ENCODE measurements around the gene LDB3. TPM values are rescaled to one million over a fixed set of nuclear protein-coding genes. Genes with fewer than 3 reads are reported as not detected.

The LDB3 gene
- total RNA-seq, 4 donors from 2014 or later: 0.44 to 3.2 (median 0.98) TPM; not detected in 1

DNA sequence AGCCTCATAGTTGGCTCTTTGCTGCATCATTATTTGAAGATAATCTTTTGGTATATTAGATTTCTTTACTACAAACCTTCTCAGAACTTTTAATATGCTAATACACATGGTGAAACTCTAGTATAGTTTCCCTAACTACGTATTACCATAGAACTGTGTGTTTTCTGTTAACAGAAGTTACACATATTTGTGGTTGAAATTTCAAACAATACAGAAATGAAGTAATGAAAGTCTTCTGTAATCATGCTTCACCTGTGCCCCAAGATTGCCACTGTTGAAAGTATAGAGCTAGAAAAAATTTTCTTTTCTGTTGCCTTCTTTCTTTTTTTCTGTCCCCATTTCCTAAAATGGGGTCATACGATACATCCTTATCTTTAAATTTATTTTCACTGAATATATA, 97.2 kb downstream of the LDB3 start:
- Histone ChIP-seq H3K27ac (no peak overlapping the region), H3K27me3 (no peaks in the 10 kb centered on the region), H3K4me1 (peaks cover 23% of the 10 kb centered on the region), H3K9me3 (no peaks in the 10 kb centered on the region), H3K4me3 (no peak overlapping the region), H3K36me3 (no peaks in the 10 kb centered on the region)
- 79% methylated on average over 2 of the region's 2 CpGs for WGBS
- no peak for DNase-seq (ENCODE audit: low spot score in 2 of 2)
- TF ChIP-seq POLR2A (IDR thresholded peaks at IDR 0.05) (no peak), POLR2AphosphoS5 (IDR thresholded peaks at IDR 0.05) (no peak), EP300 (IDR thresholded peaks at IDR 0.05) (no peak)
- TF ChIP-seq, protein P1, sequence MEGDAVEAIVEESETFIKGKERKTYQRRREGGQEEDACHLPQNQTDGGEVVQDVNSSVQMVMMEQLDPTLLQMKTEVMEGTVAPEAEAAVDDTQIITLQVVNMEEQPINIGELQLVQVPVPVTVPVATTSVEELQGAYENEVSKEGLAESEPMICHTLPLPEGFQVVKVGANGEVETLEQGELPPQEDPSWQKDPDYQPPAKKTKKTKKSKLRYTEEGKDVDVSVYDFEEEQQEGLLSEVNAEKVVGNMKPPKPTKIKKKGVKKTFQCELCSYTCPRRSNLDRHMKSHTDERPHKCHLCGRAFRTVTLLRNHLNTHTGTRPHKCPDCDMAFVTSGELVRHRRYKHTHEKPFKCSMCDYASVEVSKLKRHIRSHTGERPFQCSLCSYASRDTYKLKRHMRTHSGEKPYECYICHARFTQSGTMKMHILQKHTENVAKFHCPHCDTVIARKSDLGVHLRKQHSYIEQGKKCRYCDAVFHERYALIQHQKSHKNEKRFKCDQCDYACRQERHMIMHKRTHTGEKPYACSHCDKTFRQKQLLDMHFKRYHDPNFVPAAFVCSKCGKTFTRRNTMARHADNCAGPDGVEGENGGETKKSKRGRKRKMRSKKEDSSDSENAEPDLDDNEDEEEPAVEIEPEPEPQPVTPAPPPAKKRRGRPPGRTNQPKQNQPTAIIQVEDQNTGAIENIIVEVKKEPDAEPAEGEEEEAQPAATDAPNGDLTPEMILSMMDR (IDR thresholded peaks at IDR 0.05): no peak

DNA sequence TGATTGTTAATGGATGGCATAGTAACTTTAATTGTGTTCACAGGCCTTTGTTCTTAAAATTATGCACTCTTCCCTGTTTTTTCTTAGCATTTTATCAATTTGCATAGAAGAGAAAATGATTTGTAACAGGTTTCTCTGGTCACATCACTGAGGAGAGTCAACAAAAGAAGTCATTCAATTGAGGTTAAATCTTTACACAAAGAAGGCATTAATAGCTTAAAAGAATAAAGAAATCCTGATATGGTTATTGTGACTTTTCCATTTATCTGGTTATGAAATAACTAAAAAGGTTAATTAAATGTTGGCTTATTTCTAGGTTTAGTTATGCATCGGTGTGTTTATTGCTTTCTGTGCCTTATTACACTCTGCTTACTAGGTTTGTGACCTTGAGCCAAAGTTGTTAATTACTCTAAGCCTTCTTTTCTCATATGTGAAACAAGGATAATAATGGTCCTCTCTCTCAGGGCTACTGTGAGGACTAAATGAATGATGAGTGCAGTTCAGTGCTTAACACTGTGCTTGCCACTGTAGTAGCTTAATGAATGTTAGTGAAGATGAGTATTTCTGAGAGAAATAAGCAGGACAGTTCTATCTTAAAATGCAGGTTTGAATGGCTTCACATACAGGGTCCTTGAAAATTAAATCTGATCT, 100.2 kb downstream of the LDB3 start:
- H3K27me3 ChIP-seq: no peaks in the 10 kb centered on the region
- H3K27ac ChIP-seq: no peak overlapping the region
- no peak for DNase-seq (ENCODE audit: low spot score in 2 of 2)
- no peak overlapping the region for H3K4me3 ChIP-seq
- 46% methylated on average over 1 of the region's 1 CpG for WGBS
- H3K4me1 ChIP-seq: peaks cover 30% of the 10 kb centered on the region
- TF ChIP-seq, protein P1 (IDR thresholded peaks at IDR 0.05): no peak
- TF ChIP-seq POLR2A (IDR thresholded peaks at IDR 0.05) (no peak), EP300 (IDR thresholded peaks at IDR 0.05) (no peak), POLR2AphosphoS5 (IDR thresholded peaks at IDR 0.05) (no peak)
- no peaks in the 10 kb centered on the region for H3K36me3 ChIP-seq
- no peaks in the 10 kb centered on the region for H3K9me3 ChIP-seq

DNA sequence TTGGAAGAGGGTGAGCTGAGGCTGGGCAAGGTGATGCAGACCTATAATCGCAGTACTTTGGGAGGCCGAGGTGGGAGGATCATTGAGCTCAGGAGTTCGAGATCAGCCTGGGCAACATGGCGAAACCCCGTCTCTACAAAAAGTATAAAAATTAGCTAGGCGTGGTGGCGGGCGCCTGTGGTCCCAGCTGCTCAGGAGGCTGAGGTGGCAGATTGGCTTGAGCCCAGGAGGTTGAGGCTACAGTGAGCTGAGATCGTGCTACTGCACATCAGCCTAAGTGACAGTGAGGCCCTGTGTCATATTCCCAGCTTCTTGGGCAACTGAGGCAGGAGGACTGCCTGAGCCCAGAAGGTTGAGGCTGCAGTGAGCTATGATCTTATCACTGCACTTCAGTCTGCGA, 101.7 kb downstream of the LDB3 start:
- Histone ChIP-seq H3K27ac (no peak overlapping the region), H3K9me3 (no peaks in the 10 kb centered on the region), H3K36me3 (no peaks in the 10 kb centered on the region), H3K4me3 (no peak overlapping the region), H3K27me3 (no peaks in the 10 kb centered on the region), H3K4me1 (peaks cover 34% of the 10 kb centered on the region)
- 81% methylated on average over 10 of the region's 10 CpGs for WGBS
- TF ChIP-seq EP300 (IDR thresholded peaks at IDR 0.05): no peak
- TF ChIP-seq, protein P1 (IDR thresholded peaks at IDR 0.05): no peak
- no peak for DNase-seq (ENCODE audit: low spot score in 2 of 2)

DNA sequence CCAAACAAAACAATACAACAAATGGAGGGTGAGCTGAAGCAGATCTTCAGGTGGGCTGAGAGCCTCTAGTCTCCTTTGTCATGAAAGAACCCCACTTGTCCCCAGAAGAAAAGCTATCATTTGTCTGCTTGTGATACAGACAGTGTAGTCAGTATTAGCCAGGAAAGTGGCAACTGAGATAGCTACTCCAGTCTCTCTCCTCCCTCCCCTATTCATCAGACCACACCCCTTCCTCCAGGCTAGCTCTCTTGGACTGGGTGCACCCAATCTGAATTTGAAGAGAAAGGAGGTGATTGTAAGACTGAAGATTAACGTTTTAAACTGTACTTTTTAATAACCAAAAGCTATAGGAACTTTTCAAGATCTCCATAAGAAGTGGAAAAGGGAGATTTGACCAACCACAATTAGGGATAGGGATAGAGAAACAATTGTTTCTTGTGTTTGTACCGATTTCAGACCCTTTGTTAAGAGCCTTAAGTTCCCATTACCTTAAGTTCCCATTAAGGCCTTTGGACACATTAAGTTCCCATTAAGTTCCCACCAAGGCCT, 102.2 kb downstream of the LDB3 start:
- Histone ChIP-seq H3K9me3 (no peaks in the 10 kb centered on the region), H3K36me3 (no peaks in the 10 kb centered on the region), H3K27me3 (no peaks in the 10 kb centered on the region), H3K4me3 (no peak overlapping the region), H3K27ac (no peak overlapping the region), H3K4me1 (peaks cover 39% of the 10 kb centered on the region)
- TF ChIP-seq EP300 (IDR thresholded peaks at IDR 0.05): no peak
- TF ChIP-seq POLR2AphosphoS5 (IDR thresholded peaks at IDR 0.05): no peak
- TF ChIP-seq, protein P1 (IDR thresholded peaks at IDR 0.05): no peak
- no peak for TF ChIP-seq POLR2A (IDR thresholded peaks at IDR 0.05)
- 36% methylated on average over 2 of the region's 2 CpGs for WGBS
- no peak for DNase-seq (ENCODE audit: low spot score in 2 of 2)

DNA sequence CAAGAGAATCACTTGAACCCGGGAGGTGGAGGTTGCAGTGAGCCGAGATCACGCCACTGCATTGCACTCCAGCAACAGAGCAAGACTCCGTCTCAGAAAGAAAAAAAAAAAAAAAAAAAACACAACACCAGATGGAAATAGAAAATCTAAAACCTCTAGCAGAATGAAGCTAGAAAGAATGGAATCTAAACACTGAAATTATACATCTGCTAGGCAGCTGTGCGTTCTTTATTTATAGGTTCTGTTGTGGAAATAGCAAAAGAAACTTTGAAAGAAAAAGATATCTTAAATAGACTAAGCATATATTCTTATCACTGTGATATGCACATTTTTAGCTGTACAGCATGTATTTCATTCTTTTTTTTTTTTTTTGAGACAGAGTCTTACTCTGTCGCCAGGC, 105.2 kb downstream of the LDB3 start:
- H3K36me3 ChIP-seq: no peaks in the 10 kb centered on the region
- no peak overlapping the region for H3K4me3 ChIP-seq
- no peaks in the 10 kb centered on the region for H3K9me3 ChIP-seq
- peaks cover 34% of the 10 kb centered on the region for H3K4me1 ChIP-seq
- no peaks in the 10 kb centered on the region for H3K27me3 ChIP-seq
- H3K27ac ChIP-seq: no peak overlapping the region
- no peak for TF ChIP-seq POLR2A (IDR thresholded peaks at IDR 0.05)
- TF ChIP-seq EP300 (IDR thresholded peaks at IDR 0.05): no peak
- no peak for TF ChIP-seq POLR2AphosphoS5 (IDR thresholded peaks at IDR 0.05)
- TF ChIP-seq, protein P1 (IDR thresholded peaks at IDR 0.05): no peak
- no peak for DNase-seq (ENCODE audit: low spot score in 2 of 2)
- 77% methylated on average over 6 of the region's 6 CpGs for WGBS
